HCT116 (cell line): ENCODE measurements around the gene PRPF40B. TPM values are rescaled to one million over a fixed set of nuclear protein-coding genes. Genes with fewer than 3 reads are reported as not detected.

Experiments used
- ATAC-seq: fragments of 200-7000 bp; cut with Tn5 transposase; 2 replicates; pipeline ENCODE4 v1.9.1; 2020; ENCODE audit warnings: mild to moderate bottlenecking, moderate library complexity
- BruUV-seq: library from RNA; stranded (reverse); fragments of 400-500 nt; replicated peaks from 2 replicates; lab custom pipeline; 2021; lab: Mats Ljungman, UMichigan
- CTCF ChIA-PET: fragments of 300-600 bp; sonication (Branson Sonifier 250); formaldehyde crosslinking; loops from one replicate; lab custom pipeline; 2021; ENCODE audit warnings: antibody characterized with exemption; lab: Charles Lee
- POLR2A ChIA-PET: fragments of 300-600, 350-600 bp; sonication (Branson Sonifier 250); formaldehyde crosslinking; loops from one replicate; lab custom pipeline; 2021; ENCODE audit warnings: antibody characterized with exemption; lab: Charles Lee
- RAD21 ChIA-PET, 2 experiments: fragments of 300-600 bp; sonication (Branson Sonifier 250); formaldehyde crosslinking; loops; one replicate each; lab custom pipeline; 2023; ENCODE audit warnings: low total read pairs in 2 of 2; ENCODE audit not compliant: uncharacterized antibody in 2 of 2, unreplicated experiment in 2 of 2, low non-redundant PET in 1 of 2; lab: Charles Lee
- DNase-seq: peaks from one replicate; pipeline ENCODE4 v3.0.0-alpha.2; 2010; ENCODE audit warnings: low read depth, low spot score
- H2AFZ ChIP-seq: fragments of 200-600 bp; shearing (Covaris generic), sonication (generic); 2 replicates; pipeline ENCODE4 v1.6.1; 2017; ENCODE audit warnings: low read depth, mixed run types, mixed read lengths, antibody characterized with exemption, low read length; ENCODE audit not compliant: poor library complexity, severe bottlenecking
- H3K27ac ChIP-seq: 2 replicates; pipeline ENCODE4 v1.5.1; 2012; ENCODE audit warnings: low read depth, low read length
- H3K27me3 ChIP-seq: fragments of 200-600 bp; sonication (generic); 2 replicates; pipeline ENCODE4 v1.6.1; 2016; ENCODE audit warnings: mixed run types, low read length, mixed read lengths; ENCODE audit not compliant: insufficient read depth
- H3K36me3 ChIP-seq, 2 experiments: fragments of 200-500 bp in 1 of 2; fragments of 200-600 bp in 1 of 2; sonication (Bioruptor generic) in 1 of 2; sonication (generic) in 1 of 2; 2 replicates each; pipeline versions ENCODE4 v1.5.1 to v1.6.1; 2014 to 2016; ENCODE audit warnings: low read length in 2 of 2, inconsistent platforms in 1 of 2, mixed read lengths in 1 of 2, mixed run types in 1 of 2; ENCODE audit not compliant: insufficient read depth in 2 of 2, control insufficient read depth in 1 of 2
- H3K4me1 ChIP-seq, 2 experiments: fragments of 200-600 bp in 1 of 2; sonication (generic) in 1 of 2; 2 replicates each; pipeline versions ENCODE4 v1.5.1 to v1.6.1; 2012 to 2017; ENCODE audit warnings: low read length in 2 of 2, inconsistent platforms in 1 of 2, mild to moderate bottlenecking in 1 of 2, mixed read lengths in 1 of 2, mixed run types in 1 of 2, moderate library complexity in 1 of 2; ENCODE audit not compliant: insufficient read depth in 2 of 2, control insufficient read depth in 1 of 2
- H3K4me2 ChIP-seq: fragments of 200-600 bp; sonication (generic); 2 replicates; pipeline ENCODE4 v1.6.1; 2017; ENCODE audit warnings: mixed run types, low read length, mixed read lengths
- H3K4me3 ChIP-seq, 2 experiments: fragments of 200-600 bp in 1 of 2; sonication (generic) in 1 of 2; replicated peaks in 1 of 2; 2 replicates each; pipeline ENCODE4 v1.5.1; 2011 to 2016; ENCODE audit warnings: low read length in 2 of 2, control low read depth in 1 of 2, low read depth in 1 of 2, mild to moderate bottlenecking in 1 of 2, mixed read lengths in 1 of 2, mixed run types in 1 of 2
- H3K79me2 ChIP-seq: fragments of 200-600 bp; sonication (generic); 2 replicates; pipeline ENCODE4 v1.6.1; 2017; ENCODE audit warnings: mild to moderate bottlenecking, mixed run types, low read length, moderate library complexity, mixed read lengths; ENCODE audit not compliant: insufficient read depth
- H3K9ac ChIP-seq: fragments of 200-600 bp; sonication (generic); 2 replicates; pipeline ENCODE4 v1.6.1; 2016; ENCODE audit warnings: low read length, mixed read lengths
- H3K9me2 ChIP-seq: fragments of 200-600 bp; sonication (generic), shearing (Covaris generic); 2 replicates; pipeline ENCODE4 v1.6.1; 2017; ENCODE audit warnings: mixed run types, mild to moderate bottlenecking, moderate library complexity; ENCODE audit not compliant: insufficient read depth
- H3K9me3 ChIP-seq, 2 experiments: fragments of 200-500 bp in 1 of 2; fragments of 200-600 bp in 1 of 2; sonication (Bioruptor generic) in 1 of 2; sonication (generic) in 1 of 2; 2 replicates each; pipeline ENCODE4 v1.6.1; 2014 to 2017; ENCODE audit warnings: low read length in 2 of 2, mixed read lengths in 2 of 2, inconsistent platforms in 1 of 2, low read depth in 1 of 2, mild to moderate bottlenecking in 1 of 2, mixed run types in 1 of 2, moderate library complexity in 1 of 2; ENCODE audit not compliant: control insufficient read depth in 1 of 2, insufficient read depth in 1 of 2
- H4K20me1 ChIP-seq: fragments of 200-600 bp; sonication (generic), shearing (Covaris generic); 2 replicates; pipeline ENCODE4 v1.6.1; 2017; ENCODE audit warnings: mixed run types, mild to moderate bottlenecking, moderate library complexity; ENCODE audit not compliant: insufficient read depth
- CBX3 ChIP-seq: IDR thresholded peaks from 2 replicates; pipeline ENCODE4 v1.6.1; 2012; ENCODE audit warnings: low read depth
- EGR1 ChIP-seq: IDR thresholded peaks from 2 replicates; pipeline ENCODE4 v1.6.1; 2012; ENCODE audit warnings: low read depth
- EZH2phosphoT487 ChIP-seq: fragments of 200-600 bp; IDR thresholded peaks from 2 replicates; pipeline ENCODE4 v1.6.1; 2018; ENCODE audit warnings: antibody characterized with exemption, borderline replicate concordance
- POLR2A ChIP-seq: IDR thresholded peaks from 2 replicates; pipeline ENCODE4 v1.7.0; 2011; ENCODE audit warnings: borderline replicate concordance; ENCODE audit not compliant: insufficient read depth, insufficient read length; ENCODE audit errors: extremely low read depth
- SIN3A ChIP-seq: IDR thresholded peaks from 2 replicates; pipeline ENCODE4 v1.6.1; 2012; ENCODE audit warnings: low read depth
- SP1 ChIP-seq: IDR thresholded peaks from 2 replicates; pipeline ENCODE4 v1.6.1; 2012; ENCODE audit warnings: low read depth
- ZFX ChIP-seq: fragments of 450-650 bp; IDR thresholded peaks from 2 replicates; pipeline ENCODE4 v1.6.1; 2017
- intact Hi-C: fragments of 100-400 bp; cut with micrococcal nuclease; formaldehyde crosslinking; loops from 2 replicates; pipeline ENCODE4 v1.10.0; 2022
- total RNA-seq: library from RNA; stranded (reverse); gene quantifications from one replicate; pipeline ENCODE4 v1.2.1, GENCODE V29; 2021; ENCODE audit not compliant: unreplicated experiment
- TF ChIP-seq, protein P1 (sequence below): IDR thresholded peaks from 2 replicates; pipeline ENCODE4 v1.6.1; 2012
- TF ChIP-seq, protein P2 (sequence below), 3 experiments: fragments of 200-600 bp in 1 of 3; sonication (generic) in 1 of 3; IDR thresholded peaks in 2 of 3; conservative IDR thresholded peaks in 1 of 3; 2 replicates each; pipeline ENCODE4 v1.5.1; 2012 to 2017; ENCODE audit warnings: low read depth in 2 of 3, low read length in 2 of 3, antibody characterized with exemption in 1 of 3, borderline replicate concordance in 1 of 3, control low read depth in 1 of 3, mild to moderate bottlenecking in 1 of 3, mixed read lengths in 1 of 3, mixed run types in 1 of 3, moderate library complexity in 1 of 3; ENCODE audit not compliant: insufficient read depth in 1 of 3
- TF ChIP-seq, protein P3 (sequence below): IDR thresholded peaks from 2 replicates; pipeline ENCODE4 v1.6.1; 2011; ENCODE audit warnings: mild to moderate bottlenecking, low read length, moderate library complexity; ENCODE audit not compliant: insufficient replicate concordance; ENCODE audit errors: extremely low read depth
- TF ChIP-seq, protein P4 (sequence below): IDR thresholded peaks from 2 replicates; pipeline ENCODE4 v1.6.1; 2012

Gene PRPF40B
- total RNA-seq, 1 experiment from 2014 or later: 29.0 TPM

DNA sequence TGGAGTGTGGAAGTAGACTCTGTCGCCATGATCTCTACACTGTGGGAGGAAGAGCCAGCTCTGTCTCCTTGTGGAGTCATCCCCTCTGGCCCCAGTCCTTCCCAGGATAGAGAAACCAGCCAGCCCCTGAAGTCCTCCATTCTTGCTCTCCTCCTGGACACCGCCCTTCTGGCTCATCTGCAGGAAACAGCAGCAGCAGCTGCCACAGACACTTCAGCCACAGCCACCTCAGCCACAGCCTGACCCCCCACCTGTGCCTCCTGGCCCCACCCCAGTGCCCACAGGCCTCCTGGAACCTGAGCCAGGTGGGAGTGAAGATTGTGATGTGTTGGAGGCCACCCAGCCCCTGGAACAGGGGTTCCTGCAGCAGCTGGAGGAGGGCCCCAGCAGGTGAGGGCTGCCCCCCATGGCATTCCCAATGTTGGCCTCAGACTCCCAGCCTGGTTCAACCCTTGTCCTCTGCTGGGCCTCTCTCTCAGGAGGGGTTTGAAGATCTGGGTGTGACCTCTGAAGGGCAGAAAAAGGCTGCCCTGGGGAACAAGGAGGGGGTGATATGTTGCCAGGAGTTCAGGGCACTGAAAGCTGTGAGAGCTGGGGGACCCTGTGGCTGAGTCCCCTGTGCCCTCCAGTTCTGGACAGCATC lies 10.5 kb downstream of the PRPF40B start:
- no peak for ATAC-seq

More for the DNA sequence above, 10.5 kb downstream of the PRPF40B start:
- no peaks in the 10 kb centered on the region for H3K36me3 ChIP-seq
- H3K4me3 ChIP-seq: no peak overlapping the region
- no peaks in the 10 kb centered on the region for H3K9me3 ChIP-seq
- H3K9ac ChIP-seq: no peak overlapping the region
- intact Hi-C loops: no loop called here
- POLR2A ChIA-PET: no interaction called here
- DNase-seq: no peak
- H3K27ac ChIP-seq: no peak overlapping the region
- no TSS peak for BruUV-seq
- no peaks in the 10 kb centered on the region for H3K27me3 ChIP-seq
- no peaks in the 10 kb centered on the region for H4K20me1 ChIP-seq
- TF ChIP-seq, protein P1, sequence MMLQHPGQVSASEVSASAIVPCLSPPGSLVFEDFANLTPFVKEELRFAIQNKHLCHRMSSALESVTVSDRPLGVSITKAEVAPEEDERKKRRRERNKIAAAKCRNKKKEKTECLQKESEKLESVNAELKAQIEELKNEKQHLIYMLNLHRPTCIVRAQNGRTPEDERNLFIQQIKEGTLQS: no peak
- TF ChIP-seq, protein P2, sequence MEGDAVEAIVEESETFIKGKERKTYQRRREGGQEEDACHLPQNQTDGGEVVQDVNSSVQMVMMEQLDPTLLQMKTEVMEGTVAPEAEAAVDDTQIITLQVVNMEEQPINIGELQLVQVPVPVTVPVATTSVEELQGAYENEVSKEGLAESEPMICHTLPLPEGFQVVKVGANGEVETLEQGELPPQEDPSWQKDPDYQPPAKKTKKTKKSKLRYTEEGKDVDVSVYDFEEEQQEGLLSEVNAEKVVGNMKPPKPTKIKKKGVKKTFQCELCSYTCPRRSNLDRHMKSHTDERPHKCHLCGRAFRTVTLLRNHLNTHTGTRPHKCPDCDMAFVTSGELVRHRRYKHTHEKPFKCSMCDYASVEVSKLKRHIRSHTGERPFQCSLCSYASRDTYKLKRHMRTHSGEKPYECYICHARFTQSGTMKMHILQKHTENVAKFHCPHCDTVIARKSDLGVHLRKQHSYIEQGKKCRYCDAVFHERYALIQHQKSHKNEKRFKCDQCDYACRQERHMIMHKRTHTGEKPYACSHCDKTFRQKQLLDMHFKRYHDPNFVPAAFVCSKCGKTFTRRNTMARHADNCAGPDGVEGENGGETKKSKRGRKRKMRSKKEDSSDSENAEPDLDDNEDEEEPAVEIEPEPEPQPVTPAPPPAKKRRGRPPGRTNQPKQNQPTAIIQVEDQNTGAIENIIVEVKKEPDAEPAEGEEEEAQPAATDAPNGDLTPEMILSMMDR (IDR thresholded peaks at IDR 0.05 in 2 of 3, conservative IDR thresholded peaks at IDR 0.05 in 1 of 3; ENCODE audit: borderline replicate concordance in 1 of 3, insufficient read depth in 1 of 3, low read depth in 2 of 3, low read length in 2 of 3): no peak
- TF ChIP-seq ZFX (no peak), CBX3 (no peak), EZH2phosphoT487 (no peak), EGR1 (no peak), SIN3A (no peak), SP1 (no peak), POLR2A (no peak)
- TF ChIP-seq, protein P3, sequence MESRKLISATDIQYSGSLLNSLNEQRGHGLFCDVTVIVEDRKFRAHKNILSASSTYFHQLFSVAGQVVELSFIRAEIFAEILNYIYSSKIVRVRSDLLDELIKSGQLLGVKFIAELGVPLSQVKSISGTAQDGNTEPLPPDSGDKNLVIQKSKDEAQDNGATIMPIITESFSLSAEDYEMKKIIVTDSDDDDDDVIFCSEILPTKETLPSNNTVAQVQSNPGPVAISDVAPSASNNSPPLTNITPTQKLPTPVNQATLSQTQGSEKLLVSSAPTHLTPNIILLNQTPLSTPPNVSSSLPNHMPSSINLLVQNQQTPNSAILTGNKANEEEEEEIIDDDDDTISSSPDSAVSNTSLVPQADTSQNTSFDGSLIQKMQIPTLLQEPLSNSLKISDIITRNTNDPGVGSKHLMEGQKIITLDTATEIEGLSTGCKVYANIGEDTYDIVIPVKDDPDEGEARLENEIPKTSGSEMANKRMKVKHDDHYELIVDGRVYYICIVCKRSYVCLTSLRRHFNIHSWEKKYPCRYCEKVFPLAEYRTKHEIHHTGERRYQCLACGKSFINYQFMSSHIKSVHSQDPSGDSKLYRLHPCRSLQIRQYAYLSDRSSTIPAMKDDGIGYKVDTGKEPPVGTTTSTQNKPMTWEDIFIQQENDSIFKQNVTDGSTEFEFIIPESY: no peak
- TF ChIP-seq, protein P4, sequence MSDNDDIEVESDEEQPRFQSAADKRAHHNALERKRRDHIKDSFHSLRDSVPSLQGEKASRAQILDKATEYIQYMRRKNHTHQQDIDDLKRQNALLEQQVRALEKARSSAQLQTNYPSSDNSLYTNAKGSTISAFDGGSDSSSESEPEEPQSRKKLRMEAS: no peak
- CTCF ChIA-PET: no interaction called here
- no peaks in the 10 kb centered on the region for H3K9me2 ChIP-seq
- RAD21 ChIA-PET: no interaction called here
- no peaks in the 10 kb centered on the region for H3K4me1 ChIP-seq
- H2AFZ ChIP-seq: no peak overlapping the region
- H3K4me2 ChIP-seq: no peak overlapping the region
- H3K79me2 ChIP-seq: no peaks in the 10 kb centered on the region
